GM19238 (cell line): Measurements from ENCODE around the gene FUS.

ENCODE experiments used
- DNase-seq: peaks from one replicate; pipeline ENCODE4 v3.0.0; 2011; ENCODE audit warnings: low spot score; ENCODE audit not compliant: insufficient read length

FUS gene

GRCh38 chr16:31201582-31202413 lies 21.9 kb downstream of the FUS start:
- peak; percentile 72 for DNase-seq

- peak; percentile 55 for DNase-seq
Observed at GRCh38 chr16:31202414-31203375, 22.8 kb downstream of the FUS start, which contains the start of gene PYCARD. Gene PYCARD (minus strand): TSS chr16:31202760. CDS start chr16:31202690, 70 bp downstream.

- DNase-seq, result no peak
Observed at GRCh38 chr16:31204871-31205666, 25.1 kb downstream of the FUS start.

- DNase-seq, result no peak
Observed at GRCh38 chr16:31206776-31207175, 26.8 kb downstream of the FUS start.

- DNase-seq, result no peak
Observed at GRCh38 chr16:31213342-31213741, 33.4 kb downstream of the FUS start.

- no peak for DNase-seq
Observed at GRCh38 chr16:31213877-31214707, 34.2 kb downstream of the FUS start, which contains the start of gene TRIM72. Gene TRIM72 (plus strand): TSS chr16:31214119. CDS start chr16:31214739, 620 bp downstream.

GRCh38 chr16:31214708-31215286 lies 34.9 kb downstream of the FUS start:
- DNase-seq, result no peak

GRCh38 chr16:31215287-31216162 lies 35.6 kb downstream of the FUS start:
- DNase-seq, result no peak

GRCh38 chr16:31216422-31217135 lies 36.6 kb downstream of the FUS start, which contains the start of gene PYDC1:
Gene PYDC1 (minus strand): TSS chr16:31217135. CDS start chr16:31217028, 107 bp downstream.
- no peak for DNase-seq

- DNase-seq, result no peak
Observed at GRCh38 chr16:31217136-31217530, 37.2 kb downstream of the FUS start.

GRCh38 chr16:31219154-31219741 lies 39.3 kb downstream of the FUS start:
- DNase-seq, result no peak

GRCh38 chr16:31221357-31222160 lies 41.6 kb downstream of the FUS start:
- DNase-seq, result no peak

- DNase-seq, result no peak
Observed at GRCh38 chr16:31223044-31223443, 43.1 kb downstream of the FUS start.

GRCh38 chr16:31224092-31224955 lies 44.4 kb downstream of the FUS start:
- no peak for DNase-seq

- DNase-seq, result no peak
Observed at GRCh38 chr16:31225193-31225592, 45.3 kb downstream of the FUS start.

GRCh38 chr16:31228206-31228605 lies 48.3 kb downstream of the FUS start:
- DNase-seq, result no peak
